Measurements from ENCODE around the gene P2RY2.
"Not testable (repeated sequence)": the region's sequence is repeated elsewhere in the genome, so short reads cannot be mapped to it uniquely, and the experiment has no call there.

Gene P2RY2

GRCh38 chr11:73187854-73188253 lies 30.2 kb upstream of the P2RY2 start:
- DNase-seq (ENCODE audit: low read depth in 1 of 2, low spot score in 1 of 2), result no peak

- no peak for DNase-seq (ENCODE audit: low read depth in 1 of 2, low spot score in 1 of 2)
These were observed 29.8 kb upstream of the P2RY2 start for GRCh38 chr11:73188301-73188700.

DNA sequence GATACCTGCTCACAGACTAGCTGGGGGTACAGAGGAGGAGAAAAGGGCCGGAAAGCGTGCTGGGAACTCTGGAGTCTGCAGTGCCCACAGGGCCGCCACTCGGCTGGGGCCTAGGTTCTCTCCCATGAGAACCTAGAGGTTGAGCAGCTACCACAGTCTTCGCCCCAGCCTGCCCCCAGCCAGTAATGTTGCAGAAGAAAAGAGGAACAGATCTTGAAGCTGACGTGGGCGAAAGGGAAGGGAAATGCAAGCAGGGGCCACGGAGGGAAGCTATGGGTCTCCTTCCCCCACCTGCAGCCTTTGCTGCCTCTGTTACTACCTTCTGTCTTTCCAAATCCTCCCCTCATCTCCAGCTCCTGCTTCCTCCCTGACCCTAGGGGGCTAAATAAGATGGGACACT lies 28.8 kb upstream of the P2RY2 start:
- DNase-seq (ENCODE audit: low read depth in 1 of 2, low spot score in 1 of 2), result no peak

GRCh38 chr11:73189723-73190556 lies 28.1 kb upstream of the P2RY2 start:
- DNase-seq (ENCODE audit: low read depth in 1 of 2, low spot score in 1 of 2), result no peak

DNA sequence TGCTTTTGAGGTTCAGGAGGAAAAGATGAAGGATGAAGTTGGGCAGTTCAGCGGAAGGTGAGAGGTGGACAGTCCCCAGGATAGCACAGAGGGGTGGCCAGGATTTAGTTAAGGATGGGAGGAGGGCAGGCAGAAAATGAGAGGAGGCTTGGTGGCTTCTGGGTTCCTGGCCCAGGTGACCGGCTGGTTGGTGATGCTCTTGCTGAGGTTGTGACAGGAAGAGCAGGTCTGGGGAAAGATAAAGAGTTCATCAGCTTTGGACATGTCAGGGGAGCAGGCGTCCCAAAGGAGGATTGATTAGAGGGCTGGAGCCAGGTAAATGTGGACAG lies 27.6 kb upstream of the P2RY2 start:
- no peak for DNase-seq (ENCODE audit: low read depth in 1 of 2, low spot score in 1 of 2)

- DNase-seq (ENCODE audit: low read depth in 1 of 2, low spot score in 1 of 2), result no peak
These were observed 26.9 kb upstream of the P2RY2 start for GRCh38 chr11:73191151-73191550.

DNA sequence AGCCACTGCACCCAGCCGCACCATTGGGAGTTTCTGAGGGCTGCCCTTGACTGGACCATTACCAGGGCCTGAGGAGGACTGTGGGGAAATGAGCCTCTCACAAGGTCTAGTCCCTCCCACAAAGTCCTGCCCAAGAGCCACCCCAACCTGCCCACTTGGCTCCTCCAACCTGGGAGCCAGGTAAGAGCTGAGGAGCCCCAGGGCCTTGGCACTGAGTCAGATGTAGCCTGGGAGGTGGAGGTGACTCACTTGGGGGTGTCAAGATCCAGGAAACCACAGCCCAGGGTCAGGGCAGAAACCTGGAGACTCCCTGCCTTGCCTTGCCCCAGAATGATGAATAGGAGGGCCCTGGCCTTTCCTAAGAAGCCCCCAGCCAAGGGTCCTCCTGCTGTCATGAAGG lies 25.8 kb upstream of the P2RY2 start:
- no peak for DNase-seq (ENCODE audit: low read depth in 1 of 2, low spot score in 1 of 2)

- no peak for DNase-seq (ENCODE audit: low read depth in 1 of 2, low spot score in 1 of 2)
These were observed 24.6 kb upstream of the P2RY2 start for GRCh38 chr11:73193251-73194033.

GRCh38 chr11:73194034-73194507 lies 24.0 kb upstream of the P2RY2 start:
- no peak for DNase-seq (ENCODE audit: low read depth in 1 of 2, low spot score in 1 of 2)

DNA sequence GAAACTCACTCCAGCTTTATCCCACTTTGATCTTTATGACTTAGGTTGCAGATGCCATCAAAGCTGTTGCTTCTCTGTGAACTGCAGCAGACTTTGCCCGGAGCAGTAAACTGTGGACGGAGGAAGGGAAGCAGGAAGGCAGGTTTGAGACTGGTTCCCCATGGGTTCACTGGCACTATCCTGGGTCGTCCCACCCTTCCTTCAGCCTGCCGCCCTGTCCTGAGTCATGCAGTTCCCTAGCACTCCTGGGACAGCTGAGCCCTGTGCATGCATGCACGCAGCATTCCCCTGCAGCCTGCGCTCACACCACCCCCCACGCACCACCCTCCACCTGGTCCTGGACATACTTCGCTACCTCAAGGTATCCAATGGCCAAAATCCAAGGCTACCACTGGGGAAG lies 23.5 kb upstream of the P2RY2 start:
- no peak for DNase-seq (ENCODE audit: low read depth in 1 of 2, low spot score in 1 of 2)

DNA sequence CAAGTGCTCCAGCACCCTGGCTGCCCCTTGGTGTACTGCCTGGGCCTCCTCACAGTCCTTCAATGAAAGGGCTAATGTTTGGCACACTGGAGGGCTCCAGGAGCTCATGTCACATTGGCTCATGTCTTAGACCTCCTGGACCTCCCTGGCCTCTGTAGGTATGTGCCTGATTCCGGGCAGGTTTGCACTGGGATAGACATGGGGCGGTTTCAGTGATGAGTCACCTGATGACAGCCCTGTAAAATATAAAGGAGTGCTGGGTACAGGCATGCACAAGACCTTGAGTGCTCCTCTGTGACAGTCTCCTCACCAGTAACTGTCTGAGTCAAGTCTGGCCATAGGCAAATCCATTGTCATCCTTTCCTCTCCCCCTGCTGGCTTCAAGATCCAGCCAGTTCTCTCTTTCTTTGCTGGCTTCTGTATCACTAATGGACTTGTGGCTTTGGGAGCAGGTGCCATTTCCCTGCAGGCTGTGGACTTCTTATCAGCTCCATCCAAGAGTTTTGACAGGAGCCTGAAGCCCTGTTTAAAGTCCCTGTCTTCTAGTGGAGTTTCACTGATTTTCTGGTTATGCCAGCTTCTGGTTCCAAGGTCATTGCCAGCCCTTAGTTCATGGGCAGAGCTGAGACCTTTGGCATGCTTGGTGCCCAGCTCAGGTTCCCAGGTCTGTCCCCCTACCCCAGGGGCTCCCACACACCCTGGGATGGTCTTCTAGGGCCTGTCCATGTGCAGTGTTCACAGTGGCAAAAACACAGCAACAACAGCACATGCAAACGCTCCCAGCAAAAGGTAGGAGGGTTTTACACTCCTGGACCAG lies 22.7 kb upstream of the P2RY2 start:
- no peak for DNase-seq (ENCODE audit: low read depth in 1 of 2, low spot score in 1 of 2)

DNA sequence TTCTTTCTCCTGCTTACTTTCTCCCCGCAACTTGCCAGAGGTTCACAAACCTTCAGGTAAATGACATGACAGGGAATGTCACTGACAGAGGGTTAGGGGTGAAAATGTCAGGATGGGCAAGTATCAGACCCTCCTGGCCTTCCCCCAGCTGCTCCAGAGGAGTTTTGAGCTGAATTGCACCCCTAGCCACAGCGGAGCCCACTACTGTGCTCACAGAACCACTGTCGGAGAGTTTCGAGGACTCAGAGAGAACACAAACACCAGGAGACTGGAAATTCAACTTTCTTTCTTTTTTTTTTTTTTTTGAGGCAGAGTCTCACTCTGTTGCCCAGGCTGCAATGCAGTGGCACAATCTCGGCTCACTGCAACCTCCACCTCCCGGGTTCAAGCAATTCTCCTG lies 21.5 kb upstream of the P2RY2 start:
- no peak for DNase-seq (ENCODE audit: low read depth in 1 of 2, low spot score in 1 of 2)

GRCh38 chr11:73197348-73197747 lies 20.7 kb upstream of the P2RY2 start:
- DNase-seq (ENCODE audit: low read depth in 1 of 2, low spot score in 1 of 2), result no peak

- not testable (repeated sequence) for DNase-seq (ENCODE audit: low read depth in 1 of 2, low spot score in 1 of 2)
These were observed 20.3 kb upstream of the P2RY2 start for GRCh38 chr11:73197787-73198186.

DNA sequence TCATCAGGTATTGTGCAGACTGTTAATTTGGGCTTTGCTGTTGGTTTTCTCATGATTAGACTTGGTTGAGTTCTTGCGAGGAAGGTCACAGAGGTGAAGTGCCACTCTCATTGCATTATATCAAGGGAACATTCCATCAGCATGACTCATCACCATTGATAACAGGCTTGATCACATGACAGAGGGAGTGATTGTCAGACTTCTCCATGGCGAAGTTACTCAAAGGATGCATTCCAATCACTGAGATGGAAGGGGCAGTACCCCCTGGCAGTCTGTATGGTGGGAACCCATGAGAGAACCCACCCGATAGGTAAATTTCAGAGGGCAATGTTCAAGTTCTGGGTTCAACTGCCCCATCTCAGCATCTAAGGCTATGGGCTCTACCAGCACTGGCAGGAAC lies 19.4 kb upstream of the P2RY2 start:
- DNase-seq (ENCODE audit: low read depth in 1 of 2, low spot score in 1 of 2), result no peak

- DNase-seq (ENCODE audit: low read depth in 1 of 2, low spot score in 1 of 2), result no peak
These were observed 18.6 kb upstream of the P2RY2 start for GRCh38 chr11:73199446-73199845.

DNA sequence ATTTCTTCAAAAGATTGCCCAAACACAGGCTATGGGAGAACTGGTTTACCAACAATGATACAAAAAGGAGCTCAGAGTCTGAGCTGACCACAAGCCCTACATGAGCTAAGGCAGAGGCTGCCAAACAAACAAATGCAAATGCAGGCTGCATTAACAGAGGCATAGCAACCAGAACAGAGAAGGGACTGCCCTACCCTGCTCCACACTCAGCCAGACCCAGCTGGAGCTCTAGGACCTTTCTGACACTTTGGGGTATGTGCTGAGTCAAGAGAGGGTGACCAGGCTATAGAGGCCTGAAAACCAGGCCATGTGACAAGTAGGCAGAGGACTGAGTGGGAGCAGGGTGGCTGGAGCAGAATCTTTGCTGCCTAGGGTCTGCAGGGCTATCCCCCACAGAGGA lies 17.8 kb upstream of the P2RY2 start:
- no peak for DNase-seq (ENCODE audit: low read depth in 1 of 2, low spot score in 1 of 2)

GRCh38 chr11:73201249-73201648 lies 16.8 kb upstream of the P2RY2 start:
- no peak for DNase-seq (ENCODE audit: low read depth in 1 of 2, low spot score in 1 of 2)

GRCh38 chr11:73201888-73202780 lies 15.9 kb upstream of the P2RY2 start:
- DNase-seq (ENCODE audit: low read depth in 1 of 2, low spot score in 1 of 2), result no peak

GRCh38 chr11:73203322-73203721 lies 14.8 kb upstream of the P2RY2 start:
- no peak for DNase-seq (ENCODE audit: low read depth in 1 of 2, low spot score in 1 of 2)

GRCh38 chr11:73203790-73204189 lies 14.3 kb upstream of the P2RY2 start:
- DNase-seq (ENCODE audit: low read depth in 1 of 2, low spot score in 1 of 2), result no peak
